ENCODE measurements around the gene PGAP3.
"Not testable (repeated sequence)": the region's sequence is repeated elsewhere in the genome, so short reads cannot be mapped to it uniquely, and the experiment has no call there.

- TF ChIP-seq, protein P1, sequence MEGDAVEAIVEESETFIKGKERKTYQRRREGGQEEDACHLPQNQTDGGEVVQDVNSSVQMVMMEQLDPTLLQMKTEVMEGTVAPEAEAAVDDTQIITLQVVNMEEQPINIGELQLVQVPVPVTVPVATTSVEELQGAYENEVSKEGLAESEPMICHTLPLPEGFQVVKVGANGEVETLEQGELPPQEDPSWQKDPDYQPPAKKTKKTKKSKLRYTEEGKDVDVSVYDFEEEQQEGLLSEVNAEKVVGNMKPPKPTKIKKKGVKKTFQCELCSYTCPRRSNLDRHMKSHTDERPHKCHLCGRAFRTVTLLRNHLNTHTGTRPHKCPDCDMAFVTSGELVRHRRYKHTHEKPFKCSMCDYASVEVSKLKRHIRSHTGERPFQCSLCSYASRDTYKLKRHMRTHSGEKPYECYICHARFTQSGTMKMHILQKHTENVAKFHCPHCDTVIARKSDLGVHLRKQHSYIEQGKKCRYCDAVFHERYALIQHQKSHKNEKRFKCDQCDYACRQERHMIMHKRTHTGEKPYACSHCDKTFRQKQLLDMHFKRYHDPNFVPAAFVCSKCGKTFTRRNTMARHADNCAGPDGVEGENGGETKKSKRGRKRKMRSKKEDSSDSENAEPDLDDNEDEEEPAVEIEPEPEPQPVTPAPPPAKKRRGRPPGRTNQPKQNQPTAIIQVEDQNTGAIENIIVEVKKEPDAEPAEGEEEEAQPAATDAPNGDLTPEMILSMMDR (conservative IDR thresholded peaks at IDR 0.05; ENCODE audit: low read length): not testable (repeated sequence)
- not testable (repeated sequence) for TF ChIP-seq EZH2phosphoT487 (IDR thresholded peaks at IDR 0.05; ENCODE audit: borderline replicate concordance)
Observed at GRCh38 chr17:39711071-39711470, 23.2 kb upstream of the PGAP3 start.

Measured in Loucy (cell line).